PC-9 (cell line): ENCODE measurements around the gene SYNJ2.

Source experiments
- CTCF ChIP-seq: fragments of 200-600 bp; sonication (generic); conservative IDR thresholded peaks from 2 replicates; pipeline ENCODE4 v1.6.1; 2017; ENCODE audit warnings: mixed run types, antibody characterized with exemption, mild to moderate bottlenecking, moderate library complexity
- EZH2 ChIP-seq: fragments of 200-600 bp; sonication (generic); IDR thresholded peaks from 2 replicates; pipeline ENCODE4 v1.8.0; 2017; ENCODE audit warnings: antibody characterized with exemption, low read depth

GRCh38 chr6:157990321-157991066 lies 8.8 kb downstream of the SYNJ2 start:
- TF ChIP-seq CTCF (no peak), EZH2 (no peak)
